ENCODE data around the gene SPHK1.

SPHK1 gene

DNA sequence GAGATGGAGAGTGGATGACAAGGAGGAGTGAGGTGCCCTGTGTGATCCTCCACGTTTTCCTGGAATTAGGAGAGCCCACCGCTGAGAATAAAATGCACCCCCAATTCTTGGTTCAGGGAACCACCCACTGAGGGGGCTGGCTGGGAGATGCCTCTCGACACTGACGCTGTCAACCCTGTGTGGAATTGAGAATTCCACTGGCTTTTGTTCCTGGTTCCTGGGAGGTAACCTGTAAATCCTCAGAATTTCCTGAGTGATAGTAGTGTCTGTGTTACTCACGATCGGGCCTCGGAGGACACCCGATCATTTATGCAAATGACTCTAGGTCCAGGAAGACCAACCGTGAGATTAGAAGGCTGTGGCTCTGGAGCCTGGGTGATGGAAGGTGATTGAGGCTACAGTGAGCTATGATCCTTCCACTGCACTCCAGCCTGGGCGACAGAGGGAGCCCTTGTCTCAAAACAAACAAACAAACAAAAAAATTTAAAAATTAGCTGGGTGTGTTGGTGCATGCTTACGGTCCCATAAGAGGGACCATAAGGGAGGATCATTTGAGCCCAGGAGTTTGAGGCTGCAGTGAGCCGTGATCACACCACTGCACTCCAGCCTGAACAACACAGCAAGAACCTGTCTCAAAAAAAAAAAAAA is 19.0 kb upstream of the SPHK1 start:
- DNase-seq = no peak

DNA sequence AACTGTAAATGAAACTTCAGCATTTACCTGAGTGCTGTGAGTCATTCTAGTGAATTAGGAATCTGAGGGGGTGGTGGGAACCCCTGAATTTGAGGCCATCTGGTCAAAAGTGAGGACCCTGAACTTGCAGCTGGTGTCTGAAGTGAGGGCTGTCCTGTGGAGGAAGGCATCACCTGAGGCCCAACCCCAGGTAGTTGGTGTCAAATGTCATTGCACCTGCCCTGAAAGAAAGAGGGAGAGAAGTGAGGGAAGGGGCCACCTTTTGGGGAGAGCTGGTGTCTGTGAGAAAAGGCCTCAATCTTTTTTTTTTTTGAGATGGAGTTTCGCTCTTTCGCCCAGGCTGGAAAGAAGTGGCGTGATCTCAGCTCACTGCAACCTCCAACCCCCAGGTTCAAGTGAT is 18.2 kb upstream of the SPHK1 start:
- DNase-seq = no peak

DNA sequence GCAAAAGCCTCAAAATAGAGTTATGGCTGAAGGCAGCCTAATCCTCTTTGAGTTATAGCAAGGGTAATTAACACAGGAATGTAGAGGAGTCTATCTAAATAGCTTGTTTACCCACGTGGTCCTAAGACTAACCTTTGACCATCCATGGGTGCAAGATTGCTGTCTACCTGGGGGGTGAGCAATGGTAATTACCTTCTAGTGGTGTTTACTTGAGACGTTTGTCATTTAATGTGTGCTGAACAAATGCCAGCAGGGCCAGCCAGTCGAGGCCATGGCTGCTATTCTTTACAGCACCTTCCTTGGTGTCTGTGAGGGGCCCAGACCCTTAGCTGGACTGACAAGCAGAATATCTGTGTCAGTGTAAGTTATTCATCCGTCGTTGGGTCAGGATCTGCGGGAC is 16.8 kb upstream of the SPHK1 start:
- DNase-seq = no peak

DNA sequence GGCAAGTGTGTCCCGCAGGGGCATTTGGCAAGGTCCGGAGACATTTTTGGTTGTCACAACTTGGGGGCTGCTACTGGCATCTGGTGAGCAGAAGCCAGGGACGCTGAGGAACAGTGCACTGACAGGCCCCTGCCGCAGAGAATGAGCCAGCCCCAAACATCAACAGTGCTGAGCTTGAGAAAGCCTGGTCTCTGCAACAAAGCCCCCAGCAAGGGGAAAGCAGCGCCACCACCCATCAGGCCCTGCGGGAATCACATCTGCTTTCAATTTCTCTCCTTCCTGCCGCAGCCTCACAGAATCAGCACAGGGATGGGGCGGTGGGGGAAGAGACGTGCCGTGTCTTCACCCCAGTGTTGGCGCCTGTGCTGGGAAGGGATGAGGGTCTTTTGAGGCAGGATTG is 15.9 kb upstream of the SPHK1 start:
- no peak for DNase-seq

DNA sequence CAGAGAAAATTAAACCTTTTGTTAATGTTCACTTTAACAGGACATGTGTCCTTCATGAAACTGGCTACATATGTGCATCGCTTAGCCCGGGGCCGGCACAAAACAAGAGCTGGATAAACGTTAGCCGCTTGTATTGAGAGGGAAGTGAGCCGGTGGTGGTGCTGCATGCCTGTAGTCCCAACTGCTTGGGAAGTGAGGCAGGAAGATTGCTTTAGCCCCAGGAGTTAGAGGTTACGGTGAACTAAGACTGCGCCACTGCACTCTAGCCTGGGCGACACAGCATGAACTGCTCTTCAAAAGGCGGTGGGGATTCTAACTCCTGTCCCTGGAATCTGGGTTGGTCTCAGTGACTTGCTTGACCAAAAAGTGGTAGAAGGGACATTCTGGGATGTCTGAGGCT is 15.0 kb upstream of the SPHK1 start:
- no peak for DNase-seq

DNA sequence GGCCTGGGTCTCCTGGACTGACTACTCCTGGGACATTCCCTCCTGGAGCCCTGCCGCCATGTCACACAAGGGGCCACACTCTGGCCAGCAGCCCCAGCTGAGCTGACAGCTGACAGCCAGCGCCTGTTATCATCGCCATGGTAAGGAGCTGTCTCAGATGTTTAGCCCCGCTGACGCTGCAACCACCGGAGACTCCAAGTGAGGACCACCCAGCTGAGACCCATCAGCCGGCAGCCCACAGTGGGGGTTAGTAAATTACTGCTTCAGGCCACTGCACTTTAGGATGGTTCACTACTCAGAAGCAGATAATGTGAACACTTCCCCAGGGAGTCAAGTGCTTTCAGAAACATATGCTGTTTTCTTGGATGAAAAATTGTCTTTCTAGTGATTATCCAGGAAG is 14.6 kb upstream of the SPHK1 start:
- peak; percentile 76 to 78 for DNase-seq

DNA sequence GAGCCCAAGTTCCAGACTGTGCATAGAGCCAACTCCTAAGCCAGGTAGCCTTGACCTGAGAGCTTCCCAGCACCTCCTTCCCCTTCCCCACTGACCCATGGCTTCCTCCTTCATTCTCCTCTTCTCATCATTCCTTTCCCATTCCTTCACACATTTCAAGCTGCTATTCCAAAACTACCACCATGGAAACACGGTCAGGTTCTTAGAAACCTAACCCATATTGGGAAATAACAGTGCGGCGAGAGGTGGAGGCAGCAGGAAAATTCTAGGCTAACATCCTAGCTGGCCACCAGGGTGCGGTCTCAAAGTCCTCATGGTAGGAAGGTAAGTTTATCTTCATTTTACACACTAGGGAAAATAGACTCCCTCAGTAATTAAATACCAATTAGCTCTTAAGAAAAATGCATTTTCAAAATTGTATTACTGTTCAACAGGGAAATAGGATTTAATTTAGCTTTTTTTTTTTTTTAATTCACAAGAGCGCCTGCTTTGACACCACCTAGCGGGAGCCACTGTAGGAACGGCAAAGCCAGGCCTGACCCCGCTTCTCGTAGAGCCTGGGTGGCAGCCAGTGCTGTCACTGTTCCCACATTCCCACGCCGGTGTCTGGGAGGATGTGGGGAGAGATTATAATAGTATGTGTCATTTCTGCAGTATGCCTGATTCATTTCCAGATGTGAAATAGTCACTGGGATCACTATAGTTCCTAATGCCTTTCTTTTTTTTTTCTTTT is 14.0 kb upstream of the SPHK1 start:
- DNase-seq = no peak

DNA sequence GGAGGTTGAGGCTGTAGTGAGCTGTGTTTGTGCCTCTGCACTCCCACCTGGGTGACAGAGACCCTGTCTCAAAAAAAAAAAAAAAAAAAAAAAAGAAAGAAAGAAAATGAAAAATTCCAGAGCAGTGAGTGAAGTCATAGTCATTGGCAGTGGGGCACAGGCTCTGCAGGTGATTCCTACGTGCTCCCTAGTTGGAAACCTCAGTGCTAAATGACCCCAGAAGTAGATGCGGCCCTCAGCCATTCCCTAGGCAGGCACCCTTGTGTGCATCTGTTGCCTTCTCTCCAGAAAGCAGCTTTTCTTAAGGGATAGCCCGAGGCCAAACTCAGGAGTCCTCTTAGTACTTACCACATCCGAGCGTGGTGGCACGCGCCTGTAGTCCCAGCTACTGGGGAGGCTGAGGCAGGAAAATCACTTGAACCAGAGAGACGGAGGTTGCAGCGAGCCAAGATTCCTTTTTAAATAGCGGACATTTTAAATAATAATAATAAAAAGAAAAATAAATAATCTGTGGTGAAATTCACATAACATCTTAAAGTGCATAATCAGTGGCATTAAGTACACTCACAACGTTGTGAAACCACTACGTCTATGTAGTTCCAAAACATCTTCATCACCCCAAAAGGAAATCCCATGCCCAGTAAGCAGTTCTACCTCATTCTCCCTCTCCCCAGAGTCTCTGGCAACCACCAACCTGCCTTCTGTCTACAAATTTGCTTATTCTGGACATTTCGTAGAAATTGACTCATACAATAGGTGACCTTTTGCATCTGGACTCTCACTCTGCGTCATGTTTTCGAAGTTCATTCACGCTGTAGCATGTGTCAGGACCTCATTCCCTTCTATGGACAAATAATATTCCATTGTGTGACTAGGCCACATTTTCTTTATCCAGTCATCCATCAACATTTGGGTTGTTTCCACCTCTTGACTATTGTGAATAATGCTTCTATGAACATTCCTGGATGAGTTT is 12.5 kb upstream of the SPHK1 start:
- DNase-seq = no peak

DNA sequence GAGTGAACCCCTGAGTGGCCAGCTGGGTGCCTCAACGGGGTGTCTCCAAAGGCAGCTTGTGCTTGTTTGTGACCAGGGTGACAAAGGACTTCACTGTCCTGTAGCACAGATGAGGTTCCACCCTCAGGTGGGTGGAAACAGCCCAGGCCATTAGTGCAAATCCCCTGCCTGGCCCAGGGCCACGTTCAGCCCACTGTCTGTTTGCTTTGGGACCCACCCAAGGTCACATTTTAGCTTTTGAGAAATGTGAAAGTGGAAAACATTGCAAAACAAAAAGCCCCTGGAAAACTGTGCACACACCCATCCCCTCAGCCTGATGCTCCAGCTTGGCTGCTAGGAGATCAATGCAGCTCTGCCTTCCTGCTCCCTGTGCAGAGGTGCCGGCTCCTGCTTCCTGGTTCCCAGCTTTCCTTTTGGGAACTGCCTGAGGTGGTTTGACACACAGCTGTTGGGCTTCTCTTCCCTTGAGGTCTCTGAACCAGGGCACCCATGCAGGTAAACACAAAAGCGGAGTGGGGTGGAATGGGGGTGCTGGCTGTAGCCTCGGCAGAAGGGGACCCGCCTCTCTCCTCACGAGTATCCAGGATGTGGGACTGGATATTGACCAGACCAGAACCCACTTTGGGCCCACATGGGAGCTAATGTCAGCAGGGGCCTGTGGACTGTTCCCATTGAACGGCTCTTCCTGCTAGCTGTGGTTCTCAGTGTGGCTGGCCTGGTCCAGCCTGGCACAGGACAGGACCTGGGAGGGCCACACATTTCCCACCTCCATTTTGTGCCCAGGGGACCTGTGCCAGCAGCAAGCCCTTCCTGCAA is 7.9 kb upstream of the SPHK1 start:
- no peak for DNase-seq

DNA sequence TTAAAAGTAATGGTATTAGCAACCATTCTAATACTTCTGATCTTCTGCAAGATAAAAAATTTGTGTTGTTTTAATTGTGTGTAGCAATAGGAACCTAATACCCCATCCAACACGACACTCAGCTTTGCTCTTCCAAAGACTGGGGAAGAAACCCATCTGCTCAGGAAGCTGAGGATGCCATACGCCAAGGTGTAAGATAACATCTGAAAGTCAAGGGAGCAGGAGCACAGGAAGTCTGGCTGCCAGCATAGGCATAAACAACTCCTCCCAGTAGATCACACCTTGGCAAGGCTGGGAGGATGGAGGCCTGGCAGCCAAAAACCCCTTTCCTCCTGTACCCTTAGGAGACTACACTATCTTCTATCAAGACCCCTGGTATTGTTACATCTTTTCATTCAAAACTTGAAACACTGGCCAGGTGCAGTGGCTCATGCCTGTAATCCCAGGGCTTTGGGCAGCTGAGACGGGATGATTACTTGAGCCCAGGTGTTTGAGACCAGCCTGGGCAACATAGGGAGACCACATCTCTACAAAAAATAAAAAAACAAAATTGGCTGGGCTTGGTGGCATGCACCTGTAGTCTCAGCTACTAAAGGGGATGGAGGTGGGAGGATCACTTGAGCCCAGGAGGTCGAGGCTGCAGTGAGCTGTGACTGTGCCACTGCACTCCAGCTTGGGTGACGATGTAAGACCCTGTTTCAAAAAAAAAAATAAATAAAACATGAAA is 5.7 kb upstream of the SPHK1 start:
- DNase-seq = peak; percentile 45 to 86

DNA sequence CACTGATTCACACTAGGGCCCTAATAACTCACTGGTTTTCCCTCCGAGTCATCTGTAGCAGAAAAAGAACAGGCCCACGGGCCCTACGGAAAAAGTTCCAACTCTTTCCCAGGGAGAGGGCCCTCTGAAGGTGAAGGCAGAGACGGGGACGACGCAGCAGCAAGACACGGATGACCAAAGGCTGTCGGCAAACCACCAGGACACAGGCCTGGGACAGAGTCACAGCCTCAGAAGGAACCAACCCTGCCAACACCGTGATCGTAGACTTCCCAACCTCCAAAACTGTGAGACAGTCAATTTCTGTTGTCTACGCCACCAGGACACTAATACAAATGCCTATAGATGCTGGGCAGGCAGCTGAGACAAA is 5.2 kb upstream of the SPHK1 start:
- DNase-seq = no peak

DNA sequence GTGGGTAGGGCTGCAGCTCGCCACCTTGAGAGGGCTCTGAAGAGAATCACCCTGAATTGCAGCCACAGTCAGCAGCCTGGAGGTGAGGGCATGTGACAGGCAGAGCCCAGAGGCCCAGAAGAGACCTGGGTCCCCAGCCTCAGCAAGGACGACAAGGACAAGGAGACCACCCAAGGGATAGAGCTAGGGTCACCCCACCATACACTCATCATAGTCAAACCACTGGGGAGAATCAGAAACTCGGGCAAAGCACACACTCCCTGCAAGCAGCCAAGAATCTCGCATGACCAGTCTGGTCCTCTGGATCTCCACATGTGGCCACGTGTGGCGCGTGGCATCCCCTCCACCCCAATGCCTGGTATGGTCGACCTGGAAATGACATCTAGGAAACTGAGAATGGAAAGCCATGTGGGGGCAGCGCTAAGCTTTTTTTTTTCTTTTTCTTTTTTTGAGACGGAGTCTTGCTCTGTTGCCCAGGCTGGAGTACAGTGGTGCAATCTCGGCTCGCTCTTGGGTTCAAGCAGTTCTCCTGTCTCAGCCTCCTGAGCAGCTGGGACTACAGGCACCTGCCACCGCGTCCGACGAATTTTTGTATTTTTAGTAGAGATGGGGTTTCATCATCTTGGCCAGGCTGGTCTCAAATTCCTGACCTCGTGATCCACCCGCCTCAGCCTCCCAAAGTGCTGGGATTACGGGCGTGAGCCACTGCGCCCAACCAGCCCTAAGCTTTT is 4.6 kb upstream of the SPHK1 start:
- DNase-seq = no peak

DNA sequence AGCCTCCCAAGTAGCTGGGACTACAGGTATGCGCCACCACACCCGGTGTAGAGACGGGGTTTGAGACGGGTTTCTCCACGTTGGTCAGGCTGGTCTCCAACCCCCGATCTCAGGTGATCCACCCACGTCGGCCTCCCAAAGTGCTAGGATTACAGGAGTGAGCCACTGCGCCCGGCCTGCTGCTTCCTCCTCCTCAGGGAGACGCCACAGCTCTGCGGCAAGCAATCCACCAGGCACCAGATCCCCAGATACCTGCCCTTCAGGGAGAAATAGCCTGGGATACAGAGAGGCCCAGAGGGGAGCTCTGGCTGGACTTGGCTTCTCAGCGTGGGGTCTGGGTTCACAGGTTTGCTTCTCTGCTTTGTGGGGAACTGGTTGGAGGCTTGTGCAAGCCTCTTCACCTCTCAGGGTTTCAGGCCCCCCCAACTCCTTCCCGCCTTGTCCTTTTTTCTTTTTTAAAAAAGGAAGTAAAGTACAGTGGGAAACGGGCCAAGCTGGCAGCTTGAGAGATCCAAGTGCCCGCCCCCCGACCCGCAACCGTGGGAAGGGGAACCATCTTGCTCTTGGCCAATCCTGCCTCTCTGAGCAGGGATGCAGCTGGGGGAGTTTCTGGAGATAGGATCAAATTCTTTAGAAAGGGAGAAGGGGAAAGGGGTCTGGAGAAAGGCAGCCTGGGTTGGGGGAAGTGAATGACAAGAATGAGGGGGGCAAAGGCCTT is 2.6 kb upstream of the SPHK1 start:
- DNase-seq = no peak

DNA sequence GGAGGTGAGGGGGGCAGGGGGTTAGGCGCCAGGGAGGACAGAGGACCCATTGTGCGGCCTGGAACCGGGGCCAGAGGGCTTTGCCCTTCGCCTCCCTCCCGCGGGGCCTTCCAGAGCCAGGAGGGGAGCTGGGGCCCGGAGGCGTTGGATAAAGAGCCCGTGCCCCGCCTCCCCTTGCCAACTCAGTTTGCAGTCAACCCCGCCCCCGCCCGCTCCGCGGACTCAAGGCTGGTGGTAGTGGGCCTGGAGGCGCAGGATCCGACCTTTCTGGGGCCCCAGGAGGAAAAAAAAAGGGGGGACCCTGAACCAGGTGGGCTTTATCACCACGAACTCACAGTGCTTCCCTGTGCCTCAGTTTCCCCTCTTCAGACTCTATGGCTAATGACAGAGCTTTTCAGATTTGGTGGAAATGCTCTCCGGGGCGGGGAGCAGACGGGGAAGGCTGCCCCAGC is 2.0 kb upstream of the SPHK1 start:
- no peak for DNase-seq

DNA sequence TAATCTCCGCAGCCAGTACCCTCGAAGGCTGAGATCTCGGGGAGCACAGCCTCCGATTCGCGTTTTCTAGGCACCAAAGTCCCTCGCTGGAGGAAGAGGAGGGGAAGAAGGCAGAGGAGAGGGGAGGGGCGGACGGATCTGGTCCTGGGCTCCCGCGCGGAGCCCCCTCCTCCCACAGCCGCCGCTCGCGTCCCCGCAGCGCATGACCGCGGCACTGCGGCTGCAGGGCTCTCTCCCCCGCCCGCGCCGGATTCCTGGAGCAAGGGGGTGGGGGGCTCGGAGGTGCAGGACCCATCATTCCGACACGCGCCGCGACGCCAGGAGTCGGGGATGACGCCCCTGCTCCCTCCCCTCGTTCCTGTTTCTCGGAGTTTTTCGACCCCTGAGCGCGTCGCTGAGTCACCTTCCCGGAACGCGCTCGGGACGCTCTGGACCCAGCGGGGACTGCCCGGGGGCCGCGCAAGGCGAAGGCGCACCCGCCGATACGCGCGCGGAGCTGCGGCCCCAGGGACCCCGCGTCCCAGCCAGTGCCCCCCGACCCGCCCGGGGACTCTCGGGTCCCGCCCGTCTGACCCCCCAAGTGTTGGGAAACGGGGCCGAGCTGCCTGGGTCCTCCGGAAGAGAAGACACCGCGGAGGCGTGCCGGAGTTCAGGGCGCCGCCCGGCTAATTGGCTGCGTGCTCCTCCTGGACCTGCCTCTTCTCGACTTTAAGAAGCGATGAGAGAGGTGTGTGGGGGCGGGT is 1.4 kb upstream of the SPHK1 start:
- peak; percentile 22 to 68 for DNase-seq

DNA sequence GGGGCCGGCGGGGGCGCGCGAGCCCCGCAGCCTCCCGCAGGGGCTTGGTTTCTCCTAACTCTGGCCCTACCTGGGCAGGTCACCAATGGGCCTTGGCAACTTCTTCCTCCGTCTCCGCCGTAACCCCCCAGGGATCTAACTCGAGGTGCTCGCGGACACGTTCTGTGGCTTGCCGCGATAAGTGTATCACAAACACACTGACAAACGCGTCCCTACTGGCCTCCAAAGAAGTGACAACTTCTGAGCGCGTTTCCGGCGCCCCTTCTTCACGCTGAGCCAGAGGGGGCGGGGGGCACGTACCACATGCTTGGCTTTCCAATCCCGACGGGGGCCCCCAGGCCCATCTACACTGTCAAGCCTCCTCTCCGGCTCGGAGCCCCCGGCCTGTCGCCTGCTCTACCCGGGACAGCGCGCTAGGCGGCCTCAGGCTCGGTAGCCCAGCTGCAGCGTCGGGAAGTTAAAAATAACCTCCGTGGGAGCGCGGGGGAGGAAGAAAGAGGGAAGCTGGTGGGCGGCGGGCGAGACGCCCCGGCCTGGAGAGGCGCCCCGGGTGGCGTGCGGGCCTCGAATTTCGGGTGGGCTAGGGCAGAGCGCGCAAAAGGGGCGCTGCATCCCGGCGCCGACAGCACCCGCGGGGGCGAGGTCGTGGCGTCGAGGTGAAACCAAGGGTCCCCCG is 725 bp upstream of the SPHK1 start:
- peak in 1 of 2 experiments; percentile 72 for DNase-seq

DNA sequence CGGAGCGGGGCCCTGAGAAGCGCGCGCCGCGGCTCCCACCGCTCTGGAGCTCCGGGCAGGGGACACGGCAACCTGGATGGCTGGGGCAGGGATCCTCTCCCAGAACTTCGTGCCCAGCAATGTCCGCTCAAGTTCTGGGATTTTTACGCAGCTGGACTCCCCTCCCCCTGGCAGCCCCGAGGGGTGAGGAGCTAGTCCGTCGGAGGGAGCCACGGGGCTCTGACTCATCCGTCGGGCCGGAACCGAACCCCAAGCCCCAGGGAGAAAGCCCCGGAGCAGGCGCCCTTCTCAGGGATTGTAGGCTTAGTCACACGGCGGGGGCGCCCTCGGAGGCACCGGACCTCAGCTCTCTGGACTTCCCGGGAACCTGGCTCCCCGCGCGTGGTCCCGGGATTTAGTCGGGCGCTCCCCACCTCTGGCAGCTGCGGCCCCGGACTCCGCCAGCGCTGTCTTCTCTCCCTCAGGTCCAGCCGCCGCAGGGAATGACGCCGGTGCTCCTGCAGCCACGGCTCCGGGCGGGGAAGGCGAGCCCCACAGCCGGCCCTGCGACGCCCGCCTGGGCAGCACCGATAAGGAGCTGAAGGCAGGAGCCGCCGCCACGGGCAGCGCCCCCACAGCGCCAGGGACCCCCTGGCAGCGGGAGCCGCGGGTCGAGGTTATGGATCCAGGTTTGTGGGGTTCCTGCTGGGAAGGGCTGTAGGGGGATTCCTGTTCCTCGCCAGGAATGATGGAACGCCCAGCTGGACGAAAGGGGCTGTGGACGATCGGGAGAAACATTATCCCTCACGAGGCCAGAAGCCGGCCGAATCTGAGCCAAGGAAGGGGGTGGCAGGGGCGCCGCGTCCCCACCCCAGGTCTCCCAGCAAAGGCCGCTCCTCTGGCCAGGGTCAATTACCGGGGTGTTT is 830 bp downstream of the SPHK1 start:
- DNase-seq = no peak

Measured in NCI-H524 (cell line).